HCT116 (cell line): ENCODE measurements around the gene ERC2. TPM values are rescaled to one million over a fixed set of nuclear protein-coding genes. Genes with fewer than 3 reads are reported as not detected.

Experiments used
- ATAC-seq: fragments of 200-7000 bp; cut with Tn5 transposase; 2 replicates; pipeline ENCODE4 v1.9.1; 2020; ENCODE audit warnings: mild to moderate bottlenecking, moderate library complexity
- BruUV-seq: library from RNA; stranded (reverse); fragments of 400-500 nt; replicated peaks from 2 replicates; lab custom pipeline; 2021; lab: Mats Ljungman, UMichigan
- CTCF ChIA-PET: fragments of 300-600 bp; sonication (Branson Sonifier 250); formaldehyde crosslinking; loops from one replicate; lab custom pipeline; 2021; ENCODE audit warnings: antibody characterized with exemption; lab: Charles Lee
- POLR2A ChIA-PET: fragments of 300-600, 350-600 bp; sonication (Branson Sonifier 250); formaldehyde crosslinking; loops from one replicate; lab custom pipeline; 2021; ENCODE audit warnings: antibody characterized with exemption; lab: Charles Lee
- RAD21 ChIA-PET, 2 experiments: fragments of 300-600 bp; sonication (Branson Sonifier 250); formaldehyde crosslinking; loops; one replicate each; lab custom pipeline; 2023; ENCODE audit warnings: low total read pairs in 2 of 2; ENCODE audit not compliant: uncharacterized antibody in 2 of 2, unreplicated experiment in 2 of 2, low non-redundant PET in 1 of 2; lab: Charles Lee
- DNase-seq: peaks from one replicate; pipeline ENCODE4 v3.0.0-alpha.2; 2010; ENCODE audit warnings: low read depth, low spot score
- H2AFZ ChIP-seq: fragments of 200-600 bp; shearing (Covaris generic), sonication (generic); 2 replicates; pipeline ENCODE4 v1.6.1; 2017; ENCODE audit warnings: low read depth, mixed run types, mixed read lengths, antibody characterized with exemption, low read length; ENCODE audit not compliant: poor library complexity, severe bottlenecking
- H3K27ac ChIP-seq: 2 replicates; pipeline ENCODE4 v1.5.1; 2012; ENCODE audit warnings: low read depth, low read length
- H3K27me3 ChIP-seq: fragments of 200-600 bp; sonication (generic); 2 replicates; pipeline ENCODE4 v1.6.1; 2016; ENCODE audit warnings: mixed run types, low read length, mixed read lengths; ENCODE audit not compliant: insufficient read depth
- H3K36me3 ChIP-seq, 2 experiments: fragments of 200-500 bp in 1 of 2; fragments of 200-600 bp in 1 of 2; sonication (Bioruptor generic) in 1 of 2; sonication (generic) in 1 of 2; 2 replicates each; pipeline versions ENCODE4 v1.5.1 to v1.6.1; 2014 to 2016; ENCODE audit warnings: low read length in 2 of 2, inconsistent platforms in 1 of 2, mixed read lengths in 1 of 2, mixed run types in 1 of 2; ENCODE audit not compliant: insufficient read depth in 2 of 2, control insufficient read depth in 1 of 2
- H3K4me1 ChIP-seq, 2 experiments: fragments of 200-600 bp in 1 of 2; sonication (generic) in 1 of 2; 2 replicates each; pipeline versions ENCODE4 v1.5.1 to v1.6.1; 2012 to 2017; ENCODE audit warnings: low read length in 2 of 2, inconsistent platforms in 1 of 2, mild to moderate bottlenecking in 1 of 2, mixed read lengths in 1 of 2, mixed run types in 1 of 2, moderate library complexity in 1 of 2; ENCODE audit not compliant: insufficient read depth in 2 of 2, control insufficient read depth in 1 of 2
- H3K4me2 ChIP-seq: fragments of 200-600 bp; sonication (generic); 2 replicates; pipeline ENCODE4 v1.6.1; 2017; ENCODE audit warnings: mixed run types, low read length, mixed read lengths
- H3K4me3 ChIP-seq, 2 experiments: fragments of 200-600 bp in 1 of 2; sonication (generic) in 1 of 2; replicated peaks in 1 of 2; 2 replicates each; pipeline ENCODE4 v1.5.1; 2011 to 2016; ENCODE audit warnings: low read length in 2 of 2, control low read depth in 1 of 2, low read depth in 1 of 2, mild to moderate bottlenecking in 1 of 2, mixed read lengths in 1 of 2, mixed run types in 1 of 2
- H3K79me2 ChIP-seq: fragments of 200-600 bp; sonication (generic); 2 replicates; pipeline ENCODE4 v1.6.1; 2017; ENCODE audit warnings: mild to moderate bottlenecking, mixed run types, low read length, moderate library complexity, mixed read lengths; ENCODE audit not compliant: insufficient read depth
- H3K9ac ChIP-seq: fragments of 200-600 bp; sonication (generic); 2 replicates; pipeline ENCODE4 v1.6.1; 2016; ENCODE audit warnings: low read length, mixed read lengths
- H3K9me2 ChIP-seq: fragments of 200-600 bp; sonication (generic), shearing (Covaris generic); 2 replicates; pipeline ENCODE4 v1.6.1; 2017; ENCODE audit warnings: mixed run types, mild to moderate bottlenecking, moderate library complexity; ENCODE audit not compliant: insufficient read depth
- H3K9me3 ChIP-seq, 2 experiments: fragments of 200-500 bp in 1 of 2; fragments of 200-600 bp in 1 of 2; sonication (Bioruptor generic) in 1 of 2; sonication (generic) in 1 of 2; 2 replicates each; pipeline ENCODE4 v1.6.1; 2014 to 2017; ENCODE audit warnings: low read length in 2 of 2, mixed read lengths in 2 of 2, inconsistent platforms in 1 of 2, low read depth in 1 of 2, mild to moderate bottlenecking in 1 of 2, mixed run types in 1 of 2, moderate library complexity in 1 of 2; ENCODE audit not compliant: control insufficient read depth in 1 of 2, insufficient read depth in 1 of 2
- H4K20me1 ChIP-seq: fragments of 200-600 bp; sonication (generic), shearing (Covaris generic); 2 replicates; pipeline ENCODE4 v1.6.1; 2017; ENCODE audit warnings: mixed run types, mild to moderate bottlenecking, moderate library complexity; ENCODE audit not compliant: insufficient read depth
- EZH2phosphoT487 ChIP-seq: fragments of 200-600 bp; IDR thresholded peaks from 2 replicates; pipeline ENCODE4 v1.6.1; 2018; ENCODE audit warnings: antibody characterized with exemption, borderline replicate concordance
- FOSL1 ChIP-seq: IDR thresholded peaks from 2 replicates; pipeline ENCODE4 v1.6.1; 2012; ENCODE audit warnings: low read depth
- JUND ChIP-seq: IDR thresholded peaks from 2 replicates; pipeline ENCODE4 v1.6.1; 2012
- POLR2AphosphoS5 ChIP-seq: IDR thresholded peaks from 2 replicates; pipeline ENCODE4 v1.6.1; 2011; ENCODE audit warnings: mild to moderate bottlenecking, low read depth, low read length, moderate library complexity
- YY1 ChIP-seq: IDR thresholded peaks from 2 replicates; pipeline ENCODE4 v1.6.1; 2011; ENCODE audit warnings: low read length, low read depth, moderate library complexity, mild to moderate bottlenecking; ENCODE audit not compliant: insufficient replicate concordance; ENCODE audit errors: extremely low read depth
- intact Hi-C: fragments of 100-400 bp; cut with micrococcal nuclease; formaldehyde crosslinking; loops from 2 replicates; pipeline ENCODE4 v1.10.0; 2022
- total RNA-seq: library from RNA; stranded (reverse); gene quantifications from one replicate; pipeline ENCODE4 v1.2.1, GENCODE V29; 2021; ENCODE audit not compliant: unreplicated experiment

The ERC2 gene
- total RNA-seq, 1 experiment from 2014 or later: not detected

DNA sequence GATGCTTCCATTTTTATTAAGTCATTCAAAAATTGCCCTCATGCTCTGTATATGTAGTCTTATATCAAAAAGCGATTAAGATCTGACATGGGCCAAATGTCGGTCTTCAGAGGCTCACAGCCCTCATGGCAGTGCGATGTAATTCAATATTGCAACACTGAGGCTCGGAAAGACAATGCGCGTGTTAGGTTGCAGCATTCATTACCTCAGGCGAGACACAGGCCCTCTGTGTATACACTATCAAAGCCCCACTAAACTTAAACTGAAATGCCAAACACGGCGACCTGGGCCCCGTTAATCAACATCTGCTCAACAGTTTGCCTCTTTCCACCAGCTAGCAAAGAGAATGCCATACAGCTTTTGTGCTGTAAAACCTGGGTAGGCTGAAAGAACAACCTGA lies 413.4 kb downstream of the ERC2 start:
- ChIA-PET POLR2A (no interaction called here), CTCF (no interaction called here), RAD21 (no interaction called here)
- H3K9ac ChIP-seq: no peak overlapping the region
- no peaks in the 10 kb centered on the region for H3K4me1 ChIP-seq
- no peaks in the 10 kb centered on the region for H3K79me2 ChIP-seq
- TF ChIP-seq EZH2phosphoT487 (no peak), YY1 (no peak), POLR2AphosphoS5 (no peak)
- ATAC-seq (no peak), DNase-seq (no peak)
- H3K9me2 ChIP-seq: no peaks in the 10 kb centered on the region
- H3K4me3 ChIP-seq: no peak overlapping the region
- BruUV-seq: no TSS peak
- no peak overlapping the region for H2AFZ ChIP-seq
- no peaks in the 10 kb centered on the region for H3K36me3 ChIP-seq
- no peaks in the 10 kb centered on the region for H3K9me3 ChIP-seq
- H3K27ac ChIP-seq: no peak overlapping the region
- H3K4me2 ChIP-seq: no peak overlapping the region
- no peaks in the 10 kb centered on the region for H4K20me1 ChIP-seq
- no peaks in the 10 kb centered on the region for H3K27me3 ChIP-seq
- intact Hi-C loops: no loop called here

DNA sequence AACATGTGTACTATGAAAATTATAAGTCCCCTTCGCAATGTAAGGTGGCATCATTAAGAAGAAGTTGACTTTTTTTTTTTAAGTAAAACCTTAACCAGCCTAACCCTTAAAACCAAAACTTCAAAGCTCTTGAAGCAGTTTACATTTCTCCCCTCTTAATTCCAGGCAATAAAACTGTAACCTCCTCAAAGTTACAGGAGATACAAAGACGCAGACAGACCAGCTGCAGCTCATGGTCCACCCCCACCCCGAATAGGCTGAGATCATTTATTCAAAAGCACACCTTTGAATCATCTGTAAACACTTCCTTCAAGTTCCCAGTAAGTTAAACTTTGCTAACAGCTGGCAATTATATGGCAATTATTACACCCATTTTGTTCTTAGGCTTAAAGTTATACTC lies 414.5 kb downstream of the ERC2 start:
- ChIA-PET CTCF (no interaction called here), POLR2A (no interaction called here), RAD21 (no interaction called here)
- intact Hi-C loops: no loop called here
- H3K9me3 ChIP-seq: no peaks in the 10 kb centered on the region
- no peaks in the 10 kb centered on the region for H3K36me3 ChIP-seq
- no peaks in the 10 kb centered on the region for H4K20me1 ChIP-seq
- H3K4me3 ChIP-seq: no peak overlapping the region
- H3K4me1 ChIP-seq: no peaks in the 10 kb centered on the region
- no peak overlapping the region for H3K9ac ChIP-seq
- H3K79me2 ChIP-seq: no peaks in the 10 kb centered on the region
- H3K4me2 ChIP-seq: no peak overlapping the region
- TF ChIP-seq JUND (no peak), POLR2AphosphoS5 (no peak), FOSL1 (no peak)
- H3K9me2 ChIP-seq: no peaks in the 10 kb centered on the region
- ATAC-seq (no peak), DNase-seq (no peak)
- H3K27me3 ChIP-seq: no peaks in the 10 kb centered on the region
- H3K27ac ChIP-seq: no peak overlapping the region
- BruUV-seq: no TSS peak
- H2AFZ ChIP-seq: no peak overlapping the region
